H1 (cell line): ENCODE data around the gene RASGRF1. TPM values are rescaled to one million over a fixed set of nuclear protein-coding genes. Genes with fewer than 3 reads are reported as not detected.

ENCODE experiments used
- CTCF ChIA-PET: fragments of 300-600 bp; sonication (Branson Sonifier 250); formaldehyde crosslinking; loops from one replicate; lab custom pipeline; 2021; ENCODE audit not compliant: partially characterized antibody; lab: Charles Lee
- POLR2A ChIA-PET: fragments of 300-600 bp; sonication (Branson Sonifier 250); formaldehyde crosslinking; loops from one replicate; lab custom pipeline; 2021; ENCODE audit warnings: inconsistent platforms; ENCODE audit not compliant: partially characterized antibody; lab: Charles Lee
- DNase-seq, 2 experiments: peaks; one replicate each; pipeline versions ENCODE4 v3.0.0 to v3.0.0-alpha.2; 2010 to 2022; ENCODE audit warnings: low spot score in 2 of 2, low read depth in 1 of 2, mixed read lengths in 1 of 2
- FAIRE-seq: peaks from 2 replicates; lab custom pipeline; 2011; peaks lifted over from hg19 to GRCh38; lab: Jason Lieb, UNC
- H2AFZ ChIP-seq: 2 replicates; pipeline ENCODE4 v1.8.1; 2012; ENCODE audit warnings: low read length, inconsistent platforms
- H2AK5ac ChIP-seq: 2 replicates; pipeline ENCODE4 v1.6.1; 2013; ENCODE audit warnings: low read depth, low read length
- H2BK120ac ChIP-seq: replicated peaks from 2 replicates; pipeline ENCODE3; 2013; ENCODE audit warnings: low read depth, low read length, inconsistent platforms
- H2BK12ac ChIP-seq: 2 replicates; pipeline ENCODE4 v1.6.1; 2013; ENCODE audit warnings: low read depth, low read length
- H2BK15ac ChIP-seq: 2 replicates; pipeline ENCODE4 v1.6.1; 2013; ENCODE audit warnings: low read length
- H2BK20ac ChIP-seq: 2 replicates; pipeline ENCODE4 v1.6.1; 2013; ENCODE audit warnings: low read length
- H2BK5ac ChIP-seq: 2 replicates; pipeline ENCODE4 v1.6.1; 2013; ENCODE audit warnings: low read depth, low read length
- H3K14ac ChIP-seq: 2 replicates; pipeline ENCODE4 v1.6.1; 2013; ENCODE audit warnings: inconsistent platforms; ENCODE audit not compliant: insufficient read length
- H3K18ac ChIP-seq: 2 replicates; pipeline ENCODE4 v1.6.1; 2013; ENCODE audit warnings: low read length; ENCODE audit errors: extremely low read depth
- H3K23ac ChIP-seq: 2 replicates; pipeline ENCODE4 v1.6.1; 2013; ENCODE audit warnings: inconsistent platforms; ENCODE audit not compliant: insufficient read length
- H3K23me2 ChIP-seq: 2 replicates; pipeline ENCODE4 v1.6.1; 2013; ENCODE audit warnings: low read depth, low read length
- H3K27ac ChIP-seq: 2 replicates; pipeline ENCODE4 v1.6.1; 2011; ENCODE audit warnings: low read depth, low read length, inconsistent platforms
- H3K27me3 ChIP-seq, 4 experiments: replicated peaks in 1 of 4; 1 replicate in 1 of 4; 2 replicates in 3 of 4; pipeline versions ENCODE4 v1.6.1 to v1.8.1; 2011 to 2013; ENCODE audit warnings: low read length in 3 of 4, mild to moderate bottlenecking in 3 of 4, inconsistent platforms in 2 of 4, mixed read lengths in 2 of 4, moderate library complexity in 1 of 4; ENCODE audit not compliant: control insufficient read depth in 3 of 4, insufficient read depth in 3 of 4; ENCODE audit errors: extremely low read depth in 1 of 4
- H3K36me3 ChIP-seq, 4 experiments: 2 replicates each; pipeline versions ENCODE4 v1.6.1 to v1.8.1; 2011 to 2013; ENCODE audit warnings: mild to moderate bottlenecking in 4 of 4, low read length in 3 of 4, moderate library complexity in 2 of 4, control low read depth in 1 of 4, inconsistent platforms in 1 of 4; ENCODE audit not compliant: insufficient read depth in 4 of 4, control insufficient read depth in 2 of 4
- H3K4ac ChIP-seq: replicated peaks from 2 replicates; pipeline ENCODE3; 2013; ENCODE audit warnings: low read length, low read depth, mixed read lengths, inconsistent platforms; ENCODE audit not compliant: insufficient read length
- H3K4me1 ChIP-seq, 4 experiments: replicated peaks in 1 of 4; 1 replicate in 1 of 4; 2 replicates in 3 of 4; pipeline versions ENCODE4 v1.6.1 to v1.8.1; 2011 to 2013; ENCODE audit warnings: low read length in 3 of 4, inconsistent platforms in 2 of 4, mixed read lengths in 1 of 4; ENCODE audit not compliant: insufficient read depth in 4 of 4, control insufficient read depth in 3 of 4
- H3K4me2 ChIP-seq, 2 experiments: 2 replicates each; pipeline versions ENCODE4 v1.6.1 to v1.8.1; 2011 to 2013; ENCODE audit warnings: low read depth in 2 of 2, low read length in 2 of 2, control low read depth in 1 of 2, inconsistent platforms in 1 of 2, mild to moderate bottlenecking in 1 of 2; ENCODE audit not compliant: insufficient read depth in 1 of 2
- H3K4me3 ChIP-seq, 4 experiments: fragments of 200-600, 300-600 bp in 1 of 4; sonication (generic), shearing (Covaris generic), sonication (Bioruptor Twin) in 1 of 4; 2 replicates each; pipeline versions ENCODE4 v1.5.1 to v1.8.1; 2011 to 2016; ENCODE audit warnings: low read length in 4 of 4, low read depth in 3 of 4, control low read depth in 2 of 4, inconsistent platforms in 2 of 4, mild to moderate bottlenecking in 2 of 4, mixed read lengths in 1 of 4, moderate library complexity in 1 of 4; ENCODE audit not compliant: insufficient read depth in 2 of 4; ENCODE audit errors: extremely low read depth in 1 of 4
- H3K56ac ChIP-seq: replicated peaks from 2 replicates; pipeline ENCODE3; 2013; ENCODE audit warnings: low read depth, mild to moderate bottlenecking, mixed read lengths, low read length, inconsistent platforms; ENCODE audit not compliant: insufficient read length
- H3K79me1 ChIP-seq: 2 replicates; pipeline ENCODE4 v1.6.1; 2013; ENCODE audit warnings: low read depth, low read length, control low read depth
- H3K79me2 ChIP-seq, 2 experiments: 2 replicates each; pipeline versions ENCODE4 v1.6.1 to v1.8.1; 2012 to 2013; ENCODE audit warnings: low read length in 2 of 2, mild to moderate bottlenecking in 2 of 2, inconsistent platforms in 1 of 2; ENCODE audit not compliant: insufficient read depth in 2 of 2, control insufficient read depth in 1 of 2
- H3K9ac ChIP-seq, 4 experiments: replicated peaks in 1 of 4; 1 replicate in 1 of 4; 2 replicates in 3 of 4; pipeline versions ENCODE4 v1.6.1 to v1.8.1; 2011 to 2013; ENCODE audit warnings: low read depth in 3 of 4, low read length in 3 of 4, control low read depth in 2 of 4, mild to moderate bottlenecking in 2 of 4, moderate library complexity in 2 of 4, inconsistent platforms in 1 of 4; ENCODE audit errors: extremely low read depth in 1 of 4
- H3K9me3 ChIP-seq, 2 experiments: 2 replicates each; pipeline versions ENCODE4 v1.6.1 to v1.8.1; 2012 to 2013; ENCODE audit warnings: mild to moderate bottlenecking in 2 of 2, moderate library complexity in 2 of 2, control low read depth in 1 of 2, inconsistent platforms in 1 of 2, low read depth in 1 of 2, low read length in 1 of 2, mixed read lengths in 1 of 2; ENCODE audit not compliant: insufficient read depth in 2 of 2
- H4K20me1 ChIP-seq, 2 experiments: replicated peaks in 1 of 2; 2 replicates each; pipeline versions ENCODE3 to v1.8.1; 2011 to 2013; ENCODE audit warnings: inconsistent platforms in 2 of 2, low read length in 2 of 2, mild to moderate bottlenecking in 1 of 2; ENCODE audit not compliant: insufficient read depth in 2 of 2, control insufficient read depth in 1 of 2
- H4K5ac ChIP-seq: 2 replicates; pipeline ENCODE4 v1.6.1; 2013; ENCODE audit warnings: low read length, low read depth, mixed read lengths, inconsistent platforms; ENCODE audit not compliant: insufficient read length
- H4K8ac ChIP-seq: 2 replicates; pipeline ENCODE4 v1.8.0; 2013; ENCODE audit warnings: mild to moderate bottlenecking, moderate library complexity, low read length, inconsistent platforms; ENCODE audit not compliant: insufficient read depth; ENCODE audit errors: extremely low read depth
- H4K91ac ChIP-seq: replicated peaks from 2 replicates; pipeline ENCODE3; 2013; ENCODE audit warnings: low read length, mixed read lengths, inconsistent platforms; ENCODE audit not compliant: insufficient read length
- HDAC2 ChIP-seq, 2 experiments: fragments of 300-600 bp in 1 of 2; sonication (generic) in 1 of 2; IDR thresholded peaks; 2 replicates each; pipeline ENCODE4 v1.6.1; 2011 to 2012; ENCODE audit warnings: low read depth in 2 of 2, low read length in 2 of 2, mild to moderate bottlenecking in 2 of 2, moderate library complexity in 2 of 2, borderline replicate concordance in 1 of 2, inconsistent platforms in 1 of 2
- JUN ChIP-seq: IDR thresholded peaks from 2 replicates; pipeline ENCODE4 v1.6.1; 2011; ENCODE audit warnings: low read depth, mild to moderate bottlenecking, improper control_type of control experiment, low read length
- JUND ChIP-seq: IDR thresholded peaks from 2 replicates; pipeline ENCODE4 v1.6.1; 2011; ENCODE audit warnings: mild to moderate bottlenecking, improper control_type of control experiment, low read length
- POU5F1 ChIP-seq: IDR thresholded peaks from 2 replicates; pipeline ENCODE4 v1.6.1; 2011; ENCODE audit warnings: low read depth, mild to moderate bottlenecking, low read length, moderate library complexity
- RAD21 ChIP-seq, 2 experiments: IDR thresholded peaks in 1 of 2; conservative IDR thresholded peaks in 1 of 2; 2 replicates each; pipeline ENCODE4 v1.6.1; 2011; ENCODE audit warnings: low read depth in 2 of 2, low read length in 2 of 2, improper control_type of control experiment in 1 of 2, inconsistent platforms in 1 of 2, mild to moderate bottlenecking in 1 of 2, moderate library complexity in 1 of 2
- RBBP5 ChIP-seq: IDR thresholded peaks from 2 replicates; pipeline ENCODE4 v1.7.1; 2012; ENCODE audit warnings: low read depth, mild to moderate bottlenecking, inconsistent platforms, low read length, moderate library complexity, borderline replicate concordance
- RFX5 ChIP-seq: IDR thresholded peaks from 2 replicates; pipeline ENCODE4 v1.6.1; 2011; ENCODE audit warnings: low read depth, low read length, improper control_type of control experiment, borderline replicate concordance
- SIRT6 ChIP-seq: IDR thresholded peaks from one replicate; pipeline ENCODE4 v1.7.1; 2012; ENCODE audit warnings: low read length, inconsistent platforms
- ZNF274 ChIP-seq: IDR thresholded peaks from 2 replicates; pipeline ENCODE4 v1.7.0; 2012; ENCODE audit warnings: low read length, borderline replicate concordance; ENCODE audit errors: extremely low read depth
- WGBS, 2 experiments: shearing (Covaris generic) in 1 of 2; methylation state at CpG; one replicate each; pipeline versions ENCODE4 v1.1.6 to v1.1.7; 2013 to 2015; ENCODE audit warnings: low lambda C conversion rate in 2 of 2, mixed read lengths in 2 of 2, inconsistent platforms in 1 of 2, low coverage in 1 of 2, missing lambda C conversion rate in 1 of 2; ENCODE audit not compliant: insufficient replicate concordance in 2 of 2, insufficient coverage in 1 of 2, insufficient read length in 1 of 2; ENCODE audit errors: extremely low coverage in 1 of 2, missing lambda C conversion rate in 1 of 2; 5-methylcytosine and 5-hydroxymethylcytosine counted together
- polyA plus RNA-seq, 7 experiments: library from polyadenylated mRNA; depleted of rRNA in 3 of 7; stranded (reverse) in 5 of 7; unstranded in 2 of 7; fragments of >200 nt in 5 of 7; fragments of 200-250 nt in 2 of 7; gene quantifications; 1 replicate in 5 of 7; 2 replicates in 1 of 7; 4 replicates in 1 of 7; pipeline versions ENCODE4 v1.2.1 to v1.2.3, GENCODE V29; 2011 to 2013; ENCODE audit warnings: missing spikeins in 2 of 7, mixed read lengths in 2 of 7
- total RNA-seq: library from RNA; stranded (reverse); fragmentation: NEBNext Ultra II Directional; extraction: Animal tissue kit (Norgen Biotek cat#: 25700); gene quantifications from 2 replicates; pipeline ENCODE4 v1.2.1, GENCODE V29; 2021
- TF ChIP-seq, protein P1 (sequence below): IDR thresholded peaks from 2 replicates; pipeline ENCODE4 v1.6.1; 2012; ENCODE audit warnings: low read length, inconsistent platforms

RASGRF1 gene
- total and polyA plus RNA-seq, 2 of the 8 experiments (the other 6 are each of a cell fraction or from before 2014, with no cell fraction given) = 0.42 to 0.67 TPM

GRCh38 chr15:78978601-78979179, 111.9 kb downstream of the RASGRF1 start:
- 93% methylated on average over 19 of the region's 19 CpGs; no CpG with 5 or more reads in 1 of the 2 experiments for WGBS, 2 experiments
- Histone ChIP-seq H3K79me2 (no peaks in the 10 kb centered on the region), H3K56ac (no peak overlapping the region), H3K27me3 (peaks cover 0 to 13% (median 8%) of the 10 kb centered on the region in 4 experiments; a peak in 3 of 7 replicates), H3K23me2 (no peaks in the 10 kb centered on the region), H4K5ac (no peak overlapping the region), H3K4me1 (no peaks in the 10 kb centered on the region; a peak in 2 of 7 replicates), H2BK5ac (0 out of 2 replicates have a peak overlapping the region, but pooled peaks have one; percentile 79), H4K91ac (peak overlapping the region; percentile 5), H4K8ac (peak overlapping the region; percentile 4), H3K9ac (no peak overlapping the region), H3K79me1 (no peaks in the 10 kb centered on the region), H3K9me3 (no peaks in the 10 kb centered on the region), H2BK20ac (peak overlapping the region; percentile 40; the same call in 1 of the 2 replicates), H3K4ac (no peak overlapping the region), H4K20me1 (no peaks in the 10 kb centered on the region), H3K4me3 (no peak overlapping the region), H3K23ac (no peak overlapping the region), H2BK12ac (peak overlapping the region; percentile 99; the same call in 1 of the 2 replicates), H2AFZ (peak overlapping the region; percentile 88; the same call in 1 of the 2 replicates), H3K27ac (no peak overlapping the region), H3K36me3 (no peaks in the 10 kb centered on the region), H3K4me2 (no peak overlapping the region), H2AK5ac (0 out of 2 replicates have a peak overlapping the region, but pooled peaks have one; percentile 89), H3K18ac (peak overlapping the region; percentile 34), H3K14ac (no peak overlapping the region), H2BK15ac (peak overlapping the region; percentile 94; the same call in 1 of the 2 replicates), H2BK120ac (no peak overlapping the region)
- ChIA-PET CTCF (interaction anchor here (0.7 to 8.1 kb wide), 36 partner anchors 10 to 359 kb away, joined by 3 to 123 read pairs (median 6); partner anchors contain the start of gene CTSH), POLR2A (interaction anchor here (1.2 to 4.5 kb wide), 5 partner anchors 9 to 69 kb away, joined by 3 to 20 read pairs (median 5); no protein-coding TSS in a partner anchor)
- no peak for DNase-seq
- TF ChIP-seq ZNF274 (no peak), POU5F1 (no peak), JUN (no peak), JUND (no peak), HDAC2 (IDR thresholded peaks at IDR 0.05; ENCODE audit: borderline replicate concordance in 1 of 2, low read depth in 2 of 2, low read length in 2 of 2) (no peak), RAD21 (IDR thresholded peaks at IDR 0.05 in 1 of 2, conservative IDR thresholded peaks at IDR 0.05 in 1 of 2; ENCODE audit: low read depth in 2 of 2, low read length in 2 of 2) (no peak), RBBP5 (no peak), RFX5 (no peak), SIRT6 (no peak)
- TF ChIP-seq, protein P1, sequence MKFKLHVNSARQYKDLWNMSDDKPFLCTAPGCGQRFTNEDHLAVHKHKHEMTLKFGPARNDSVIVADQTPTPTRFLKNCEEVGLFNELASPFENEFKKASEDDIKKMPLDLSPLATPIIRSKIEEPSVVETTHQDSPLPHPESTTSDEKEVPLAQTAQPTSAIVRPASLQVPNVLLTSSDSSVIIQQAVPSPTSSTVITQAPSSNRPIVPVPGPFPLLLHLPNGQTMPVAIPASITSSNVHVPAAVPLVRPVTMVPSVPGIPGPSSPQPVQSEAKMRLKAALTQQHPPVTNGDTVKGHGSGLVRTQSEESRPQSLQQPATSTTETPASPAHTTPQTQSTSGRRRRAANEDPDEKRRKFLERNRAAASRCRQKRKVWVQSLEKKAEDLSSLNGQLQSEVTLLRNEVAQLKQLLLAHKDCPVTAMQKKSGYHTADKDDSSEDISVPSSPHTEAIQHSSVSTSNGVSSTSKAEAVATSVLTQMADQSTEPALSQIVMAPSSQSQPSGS = no peak
- no peak for FAIRE-seq
